Measurements from ENCODE around the gene FBXL15.

Gene FBXL15

GRCh38 chr10:102457591-102458150 lies 37.0 kb downstream of the FBXL15 start:
- DNase-seq, result no peak

- DNase-seq, result no peak
These were observed 38.0 kb downstream of the FBXL15 start for GRCh38 chr10:102458656-102459055.

GRCh38 chr10:102460836-102461186 lies 40.2 kb downstream of the FBXL15 start:
- DNase-seq, result no peak

GRCh38 chr10:102461187-102462054 lies 40.8 kb downstream of the FBXL15 start:
- DNase-seq, result peak; percentile 98

- no peak for DNase-seq
These were observed 41.9 kb downstream of the FBXL15 start for GRCh38 chr10:102462512-102463054.

GRCh38 chr10:102463983-102464382 lies 43.3 kb downstream of the FBXL15 start:
- no peak for DNase-seq

GRCh38 chr10:102465466-102465865 lies 44.8 kb downstream of the FBXL15 start:
- DNase-seq, result no peak

- no peak for DNase-seq
These were observed 46.7 kb downstream of the FBXL15 start for GRCh38 chr10:102467318-102467717.

- no peak for DNase-seq
These were observed 47.4 kb downstream of the FBXL15 start for GRCh38 chr10:102467971-102468438.

GRCh38 chr10:102468683-102469082 lies 48.0 kb downstream of the FBXL15 start:
- DNase-seq, result no peak

- DNase-seq, result no peak
These were observed 50.2 kb downstream of the FBXL15 start for GRCh38 chr10:102470579-102471546.
